ENCODE results near the gene ASAP2.

GRCh38 chr2:9248363-9248762 is 41.8 kb downstream of the ASAP2 start:
- no peak for TF ChIP-seq POLR2AphosphoS5 (IDR thresholded peaks at IDR 0.05; ENCODE audit: borderline replicate concordance, low read depth, low read length)
- no peak for TF ChIP-seq EZH2 (IDR thresholded peaks at IDR 0.05)
- TF ChIP-seq FOXP2 (optimal IDR thresholded peaks at IDR 0.05; ENCODE audit: control extremely low read depth, extremely low read length, insufficient read depth): no peak

All from SK-N-MC (cell line).